Activated effector memory CD4-positive, alpha-beta T cell treated with Interleukin-2 at 50 U/mL for 16 hours (primary cell): ENCODE results near the gene GRM7.

Source experiments
- DNase-seq: peaks from one replicate; pipeline ENCODE4 v3.0.0-alpha.2; 2020

GRM7 gene

GRCh38 chr3:7249493-7250076 is 388.7 kb downstream of the GRM7 start:
- DNase-seq: no peak

DNA sequence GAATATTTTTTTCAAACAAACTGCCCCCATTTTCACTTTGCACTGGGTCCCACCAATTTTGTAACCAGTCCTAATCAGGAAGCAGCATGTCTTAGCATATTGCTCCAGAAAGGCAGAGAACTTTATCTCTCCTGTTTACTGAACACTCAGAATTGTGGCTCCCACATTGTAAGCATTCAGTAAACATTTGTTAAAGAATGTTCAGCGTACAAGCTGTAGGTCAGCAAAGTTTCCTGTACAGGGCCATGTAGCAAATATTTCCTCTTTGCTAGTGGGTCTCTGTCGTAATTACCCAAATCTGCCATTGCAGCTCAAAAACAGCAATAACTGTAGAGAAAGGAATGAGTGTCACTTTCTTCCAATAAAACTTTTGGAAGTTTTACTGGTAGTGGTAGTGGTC is 393.3 kb downstream of the GRM7 start:
- no peak for DNase-seq

GRCh38 chr3:7260975-7261374 is 400.1 kb downstream of the GRM7 start:
- DNase-seq: no peak

DNA sequence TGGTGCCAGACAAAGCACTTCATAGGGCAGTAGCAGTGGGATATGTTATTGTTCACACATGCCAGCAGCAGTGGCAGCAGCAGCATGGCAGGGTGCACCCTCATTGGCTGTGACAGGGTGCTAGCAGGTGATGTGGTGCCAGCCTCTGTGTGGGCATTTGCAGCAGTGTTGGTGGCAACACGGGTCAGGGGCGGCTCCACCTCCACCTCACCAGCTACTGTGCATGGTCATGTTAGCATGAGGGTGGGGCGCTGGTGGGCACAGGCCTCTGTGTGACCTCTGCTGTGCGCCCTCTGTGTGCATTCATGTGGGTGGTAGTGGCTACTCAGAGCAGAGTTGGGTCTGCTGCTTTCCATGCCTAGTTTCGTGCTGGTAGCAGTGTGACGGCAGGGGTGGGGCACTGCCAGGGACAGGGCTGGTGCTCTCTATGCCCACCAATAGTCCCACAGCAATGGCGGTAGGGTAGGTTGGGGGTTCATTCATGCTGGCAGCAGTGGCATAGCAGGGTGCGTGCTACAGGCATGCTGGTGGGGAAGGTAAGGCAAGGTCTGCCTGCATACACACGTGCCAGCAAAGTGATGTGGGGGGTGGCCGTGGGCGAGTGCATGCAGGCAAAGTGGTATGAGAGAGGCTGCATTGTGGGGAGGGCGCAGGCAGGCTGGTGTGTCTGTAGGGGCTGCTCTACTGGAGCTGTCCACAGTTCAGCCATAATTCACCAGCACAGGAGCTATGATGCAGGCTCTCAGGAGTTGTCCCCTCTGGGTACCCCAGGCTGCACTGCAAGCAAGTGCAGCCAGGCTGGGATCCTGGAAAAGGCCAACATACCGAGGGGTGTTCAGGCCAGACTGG is 402.7 kb downstream of the GRM7 start:
- no peak for DNase-seq

GRCh38 chr3:7264196-7264526 is 403.2 kb downstream of the GRM7 start:
- DNase-seq: no peak

DNA sequence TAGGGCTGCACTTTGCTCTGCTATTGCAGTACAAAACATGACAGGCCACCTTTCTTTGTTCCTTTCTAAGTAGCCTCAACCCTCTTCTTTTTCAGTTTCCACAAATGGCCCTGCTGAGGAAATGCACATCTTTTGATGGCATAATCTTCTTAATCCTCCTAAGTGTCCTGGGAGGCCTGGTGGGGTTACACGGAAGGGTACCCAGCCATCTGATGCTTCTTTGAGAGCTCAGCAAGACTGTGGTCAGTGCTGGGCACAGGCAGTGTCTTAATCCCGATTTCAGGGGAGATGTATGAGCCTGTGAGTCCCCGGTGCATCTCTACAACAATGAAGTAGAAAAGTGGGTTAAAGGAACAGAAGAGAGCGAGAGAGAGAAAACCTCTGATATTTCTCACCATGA is 404.8 kb downstream of the GRM7 start:
- no peak for DNase-seq

DNA sequence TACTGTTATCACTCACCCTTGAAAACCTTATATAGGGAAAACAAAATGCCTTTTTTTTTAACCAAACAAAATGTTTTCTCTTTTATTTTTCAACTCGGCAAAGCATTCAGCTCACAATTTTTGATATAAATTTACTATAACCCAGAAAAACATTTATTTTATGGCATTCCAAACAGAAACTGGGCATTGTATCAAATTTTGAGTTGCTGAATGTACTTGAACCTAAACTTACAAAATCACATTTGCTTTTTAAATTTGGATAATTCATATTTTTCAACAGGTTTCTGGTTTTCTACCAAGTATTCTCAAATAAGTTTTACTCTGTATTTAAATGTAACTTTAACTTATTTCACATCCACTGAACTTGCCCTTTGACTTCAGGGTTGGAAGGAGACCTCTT is 405.6 kb downstream of the GRM7 start:
- no peak for DNase-seq

GRCh38 chr3:7270731-7271130 is 409.8 kb downstream of the GRM7 start:
- DNase-seq: no peak

DNA sequence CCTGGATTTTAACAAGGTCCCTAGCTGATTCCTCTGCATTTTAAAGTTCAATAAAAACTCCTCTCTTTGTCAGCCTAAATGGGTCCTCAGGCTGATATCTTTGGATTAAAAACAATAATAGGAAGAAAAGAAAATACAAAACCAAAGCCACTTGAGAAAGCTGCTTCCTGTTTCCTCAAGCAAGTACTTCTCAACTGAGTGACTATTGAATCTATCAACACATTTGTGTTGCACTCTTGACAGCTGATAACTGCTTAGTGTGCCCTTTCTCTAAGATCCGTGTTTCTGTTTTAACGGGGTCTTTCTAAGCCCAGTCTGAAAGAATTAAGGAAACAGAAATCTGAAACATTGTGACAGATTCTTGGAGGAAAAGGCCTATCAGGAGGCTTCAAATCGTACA is 410.7 kb downstream of the GRM7 start:
- DNase-seq: no peak

DNA sequence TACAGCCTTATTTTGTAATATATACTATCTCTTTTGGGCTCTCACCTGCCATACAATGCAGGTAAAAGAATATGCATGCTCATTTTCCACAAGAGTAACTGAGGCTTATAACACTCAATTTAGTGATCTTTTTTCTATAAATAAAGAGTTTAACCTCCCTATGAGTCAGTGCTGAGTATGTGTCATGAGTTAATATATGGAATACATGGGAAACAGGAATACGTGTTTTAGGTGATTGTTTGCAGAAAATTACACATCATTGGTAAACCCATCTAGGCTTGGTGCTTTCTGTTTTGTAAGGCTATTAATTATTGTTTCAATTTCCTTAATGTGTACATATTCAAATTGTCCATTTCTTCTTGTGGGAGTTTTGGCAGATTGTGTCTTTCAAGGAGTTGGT is 411.3 kb downstream of the GRM7 start:
- DNase-seq: no peak

- DNase-seq: no peak
These were observed 414.5 kb downstream of the GRM7 start for GRCh38 chr3:7275396-7275795.

GRCh38 chr3:7280318-7280717 is 419.4 kb downstream of the GRM7 start:
- no peak for DNase-seq

- DNase-seq: no peak
These were observed 422.1 kb downstream of the GRM7 start for GRCh38 chr3:7282988-7283387.

- no peak for DNase-seq
These were observed 424.6 kb downstream of the GRM7 start for GRCh38 chr3:7285505-7285904.

GRCh38 chr3:7288133-7288532 is 427.2 kb downstream of the GRM7 start:
- DNase-seq: no peak

DNA sequence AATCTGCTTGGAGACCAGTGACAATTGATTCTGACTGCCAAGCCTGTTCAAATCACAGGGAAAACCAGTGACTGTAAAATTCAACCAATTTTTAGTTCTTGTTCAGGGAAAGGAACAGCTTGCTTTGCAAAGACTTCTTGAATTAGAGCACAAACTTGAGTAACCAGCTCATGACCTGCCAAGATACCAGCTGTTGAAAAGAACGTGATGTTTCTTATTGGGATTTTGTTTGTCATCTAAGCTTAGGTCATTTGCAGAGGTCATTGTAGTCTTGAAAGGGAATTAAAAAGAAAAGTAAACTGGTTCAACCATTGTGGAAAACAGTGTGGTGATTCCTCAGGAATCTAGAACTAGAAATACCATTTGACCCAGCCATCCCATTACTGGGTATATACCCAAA is 428.2 kb downstream of the GRM7 start:
- DNase-seq: no peak

DNA sequence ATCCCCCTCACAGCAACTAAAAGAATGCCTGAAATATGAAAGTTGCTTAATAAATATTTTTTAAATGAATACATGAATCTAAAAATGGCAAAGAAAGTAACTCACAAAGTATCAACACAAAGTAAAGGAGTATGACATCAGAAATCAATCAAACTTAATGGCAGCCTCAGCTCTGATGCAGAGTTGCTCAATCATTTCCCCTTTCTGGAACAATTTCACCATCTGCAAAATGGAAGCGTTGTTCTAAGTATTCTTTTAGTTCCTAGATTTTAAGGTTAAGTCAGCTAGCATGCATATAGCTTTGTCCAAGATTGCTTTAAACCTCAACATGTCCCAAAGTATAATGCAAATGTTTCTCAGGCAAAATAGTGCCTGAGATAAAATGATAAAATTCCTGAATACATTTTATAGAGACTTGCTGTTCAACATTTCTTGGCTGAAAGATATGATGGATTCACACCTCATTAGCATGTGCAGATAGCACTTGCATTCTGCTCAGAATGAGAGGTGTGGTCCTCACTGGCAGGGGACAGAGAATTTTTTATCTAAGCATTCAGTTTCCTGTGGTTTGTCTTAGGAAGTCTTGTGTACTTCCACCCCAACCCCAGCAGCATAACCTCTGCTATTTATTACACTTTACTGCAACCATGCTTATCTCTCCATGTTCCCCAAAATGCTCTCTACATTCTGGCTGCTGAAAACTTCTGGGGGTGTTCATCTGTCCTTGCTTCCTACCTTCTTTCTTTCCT is 429.3 kb downstream of the GRM7 start:
- no peak for DNase-seq

DNA sequence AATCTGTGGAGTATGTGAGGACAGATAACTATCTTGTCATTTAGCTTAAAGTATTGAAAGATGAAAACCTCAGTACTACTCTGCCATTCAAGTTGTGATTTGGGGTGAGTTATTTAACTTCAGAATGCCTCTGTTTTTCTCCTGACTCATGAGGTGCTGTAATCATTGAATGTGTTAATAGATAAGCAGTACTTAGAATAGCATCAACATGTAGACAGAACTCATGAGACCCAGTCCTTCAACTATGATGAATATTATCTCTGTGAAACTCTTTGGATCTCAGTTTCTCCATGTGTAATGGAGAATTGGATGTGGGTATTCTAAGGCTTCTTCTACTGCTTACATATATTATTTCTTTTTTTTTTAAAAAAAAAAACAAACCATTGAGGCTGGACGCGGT is 431.4 kb downstream of the GRM7 start:
- no peak for DNase-seq

- DNase-seq: no peak
These were observed 432.4 kb downstream of the GRM7 start for GRCh38 chr3:7293286-7293685.

GRCh38 chr3:7305561-7305960 is 444.6 kb downstream of the GRM7 start:
- no peak for DNase-seq

DNA sequence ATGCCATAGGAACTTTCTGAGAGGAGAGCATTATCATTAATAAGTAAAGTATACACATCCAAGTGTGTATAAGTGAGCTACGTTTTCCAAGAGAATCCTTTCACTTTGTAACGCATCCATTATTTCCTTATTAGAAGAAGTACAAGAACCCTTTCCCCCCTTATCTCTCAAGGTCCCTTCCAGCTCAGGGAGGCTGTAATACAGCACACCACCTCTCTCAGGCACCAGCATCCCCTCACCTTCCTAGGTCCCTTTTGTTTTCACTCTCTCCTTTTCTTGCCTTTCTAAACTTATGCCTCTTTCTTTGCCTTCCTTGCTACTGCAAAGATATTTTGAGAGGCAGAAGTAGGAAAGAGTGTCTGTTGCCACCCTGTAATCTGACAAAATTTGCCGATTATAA is 446.0 kb downstream of the GRM7 start:
- no peak for DNase-seq

- no peak for DNase-seq
These were observed 446.5 kb downstream of the GRM7 start for GRCh38 chr3:7307410-7307809.

- DNase-seq: no peak
These were observed 448.8 kb downstream of the GRM7 start for GRCh38 chr3:7309641-7310102.

- no peak for DNase-seq
These were observed 454.1 kb downstream of the GRM7 start for GRCh38 chr3:7315037-7315436.
